ENCODE measurements around the gene GPR155. TPM values are rescaled to one million over a fixed set of nuclear protein-coding genes. Genes with fewer than 3 reads are reported as not detected.

Gene GPR155
- total and polyA plus RNA-seq, 2 of the 4 experiments (the other 2 are of a cell fraction): 2.3 to 3.4 TPM

GRCh38 chr2:174400853-174401252 lies 86.0 kb downstream of the GPR155 start:
- H4K8ac ChIP-seq (ENCODE audit: low read depth in 2 of 2, low read length in 2 of 2): no peak overlapping the region
- H3K79me1 ChIP-seq (ENCODE audit: low read depth in 1 of 2, low read length in 2 of 2): peaks cover 0 to 5% of the 10 kb centered on the region in 2 experiments; a peak in 1 of 4 replicates
- no peak overlapping the region for H2AK9ac ChIP-seq (replicated peaks; ENCODE audit: low read depth, low read length, poor library complexity)
- dilution Hi-C loops (cut with HindIII; ENCODE audit: low sequenced_read_pairs, unreplicated experiment) (no loop called here), in situ Hi-C loops (cut with MboI; ENCODE audit: low sequenced_read_pairs) (no loop called here), intact Hi-C loops (cut with micrococcal nuclease) (loop anchor here (5.0 kb wide), 1 partner anchor 1289 kb away; no protein-coding TSS in a partner anchor)
- H3K9ac ChIP-seq (ENCODE audit: low read depth, low read length): no peak overlapping the region
- H3K9me3 ChIP-seq (ENCODE audit: control insufficient read depth, insufficient read depth, low read length): no peaks in the 10 kb centered on the region
- H3K4ac ChIP-seq (ENCODE audit: low read depth, low read length): no peak overlapping the region
- no peaks in the 10 kb centered on the region for H4K20me1 ChIP-seq (ENCODE audit: insufficient read depth, low read length)
- H3K4me2 ChIP-seq (ENCODE audit: low read depth, low read length): no peak overlapping the region
- no peak overlapping the region for H3K4me3 ChIP-seq (ENCODE audit: insufficient read depth, low read depth, low read length)
- H2BK15ac ChIP-seq (ENCODE audit: low read depth, low read length): no peak overlapping the region
- H2AK5ac ChIP-seq (ENCODE audit: low read depth, low read length): no peak overlapping the region
- TF ChIP-seq, protein P1, sequence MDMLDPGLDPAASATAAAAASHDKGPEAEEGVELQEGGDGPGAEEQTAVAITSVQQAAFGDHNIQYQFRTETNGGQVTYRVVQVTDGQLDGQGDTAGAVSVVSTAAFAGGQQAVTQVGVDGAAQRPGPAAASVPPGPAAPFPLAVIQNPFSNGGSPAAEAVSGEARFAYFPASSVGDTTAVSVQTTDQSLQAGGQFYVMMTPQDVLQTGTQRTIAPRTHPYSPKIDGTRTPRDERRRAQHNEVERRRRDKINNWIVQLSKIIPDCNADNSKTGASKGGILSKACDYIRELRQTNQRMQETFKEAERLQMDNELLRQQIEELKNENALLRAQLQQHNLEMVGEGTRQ (IDR thresholded peaks at IDR 0.05; ENCODE audit: low read depth, low read length): no peak
- no peak for TF ChIP-seq RCOR1 (IDR thresholded peaks at IDR 0.05; ENCODE audit: insufficient replicate concordance, low read length)
- TF ChIP-seq FOS (IDR thresholded peaks at IDR 0.05; ENCODE audit: low read depth, low read length): no peak
- TF ChIP-seq CEBPB (IDR thresholded peaks at IDR 0.05; ENCODE audit: low read depth, low read length): no peak
- no peak for TF ChIP-seq BHLHE40 (IDR thresholded peaks at IDR 0.05; ENCODE audit: low read depth, low read length)
- TF ChIP-seq SMC3 (IDR thresholded peaks at IDR 0.05; ENCODE audit: low read depth, low read length): no peak
- no peak overlapping the region for H3K23ac ChIP-seq (ENCODE audit: low read depth, low read length)
- H3K4me1 ChIP-seq (ENCODE audit: control insufficient read depth, insufficient read depth, low read length): no peaks in the 10 kb centered on the region
- ATAC-seq (ENCODE audit: low read depth): no peak
- ChIA-PET POLR2A (ENCODE audit: unreplicated experiment) (no interaction called here), CTCF (interaction anchor here (0.5 kb wide), 1 partner anchor 210 kb away, joined by 7 read pairs; no protein-coding TSS in a partner anchor)
- BruUV-seq (replicated peaks): no TSS peak
- H3K18ac ChIP-seq (ENCODE audit: low read depth, low read length): no peak overlapping the region
- H3K14ac ChIP-seq (replicated peaks; ENCODE audit: low read depth, low read length): no peak overlapping the region
- H2AFZ ChIP-seq (replicated peaks; ENCODE audit: low read length, poor library complexity): no peak overlapping the region
- no peak overlapping the region for H2BK5ac ChIP-seq (ENCODE audit: low read depth, low read length, poor library complexity, severe bottlenecking)
- H3K56ac ChIP-seq (ENCODE audit: extremely low read depth, insufficient read depth, low read length): no peak overlapping the region
- DNase-seq: no peak
- H2BK120ac ChIP-seq (ENCODE audit: low read depth, low read length): no peak overlapping the region
- no peak overlapping the region for H3K27ac ChIP-seq (ENCODE audit: insufficient read depth, low read length)
- no peaks in the 10 kb centered on the region for H3K27me3 ChIP-seq (ENCODE audit: control insufficient read depth, insufficient read depth, low read length)
- no peak overlapping the region for H2BK20ac ChIP-seq (ENCODE audit: low read depth, low read length)
- H3K36me3 ChIP-seq (ENCODE audit: control insufficient read depth, insufficient read depth, low read length): no peaks in the 10 kb centered on the region
- no peaks in the 10 kb centered on the region for H3K9me1 ChIP-seq (ENCODE audit: insufficient read depth, low read length)
- H4K5ac ChIP-seq (ENCODE audit: low read depth, low read length): no peak overlapping the region
- H4K91ac ChIP-seq (ENCODE audit: insufficient read depth, low read depth, low read length): no peak overlapping the region

All from IMR-90 (cell line).